H54 (cell line): ENCODE data around the gene PPY.
"Not testable (repeated sequence)": the region's sequence is repeated elsewhere in the genome, so short reads cannot be mapped to it uniquely, and the experiment has no call there.

ENCODE experiments used
- DNase-seq: peaks from one replicate; pipeline ENCODE4 v3.0.0; 2011; ENCODE audit warnings: low spot score, mixed read lengths; ENCODE audit not compliant: insufficient read length
- FAIRE-seq: peaks from 3 replicates; lab custom pipeline; 2011; peaks lifted over from hg19 to GRCh38; lab: Jason Lieb, UNC
- POLR2A ChIP-seq: IDR thresholded peaks from 2 replicates; pipeline ENCODE4 v1.6.1; 2011; ENCODE audit warnings: low read depth, mild to moderate bottlenecking, low read length

Gene PPY

GRCh38 chr17:43932357-43932756, 9.9 kb downstream of the PPY start:
- no peak for FAIRE-seq
- no peak for TF ChIP-seq POLR2A

DNA sequence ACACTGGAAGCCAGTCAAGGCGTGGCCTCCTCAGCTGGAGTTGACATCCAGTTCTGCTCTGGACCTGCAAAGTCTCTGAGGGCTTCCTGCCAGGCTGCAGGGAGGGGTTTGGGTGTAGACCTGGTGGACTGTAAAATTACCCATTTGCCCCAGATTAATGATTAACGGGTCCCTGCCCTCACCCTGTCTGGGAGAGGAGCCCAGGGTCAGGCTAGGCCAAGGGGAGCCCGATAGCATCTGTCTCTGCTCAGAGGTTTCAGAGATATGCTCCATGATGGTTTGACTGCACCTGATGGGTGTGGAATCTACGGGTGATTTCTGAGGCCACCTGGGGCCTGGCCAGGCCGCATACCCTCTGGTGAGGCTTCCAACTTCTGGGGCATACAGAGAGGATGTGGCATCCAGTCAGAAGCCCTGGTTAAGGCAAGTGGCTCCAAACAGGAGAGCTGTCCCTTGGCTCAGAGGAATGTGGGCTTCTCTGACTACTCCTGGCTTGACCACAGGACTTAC, 11.2 kb downstream of the PPY start:
- FAIRE-seq = no peak
- no peak for DNase-seq
- no peak for TF ChIP-seq POLR2A

More at GRCh38 chr17:43932357-43932756, 9.9 kb downstream of the PPY start:
- no peak for DNase-seq

DNA sequence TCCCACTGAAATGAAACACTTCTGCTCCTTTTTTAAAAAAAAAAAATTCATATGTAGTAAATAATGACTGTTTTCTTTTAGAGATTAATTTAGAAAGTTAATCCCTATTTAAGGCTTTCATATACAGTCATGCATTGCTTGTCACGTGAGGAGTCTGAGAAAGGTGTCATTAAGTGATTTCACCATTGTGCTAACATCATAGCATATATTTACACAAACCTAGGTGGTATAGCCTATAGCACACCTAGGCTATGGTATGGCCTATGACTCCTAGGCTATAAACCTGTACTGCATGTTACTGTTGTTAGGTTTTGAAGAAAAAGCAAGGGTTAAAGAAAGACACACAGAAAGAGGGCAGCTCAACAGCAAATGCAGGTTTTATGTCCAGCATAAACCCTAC, 13.7 kb downstream of the PPY start:
- no peak for TF ChIP-seq POLR2A
- DNase-seq = no peak
- no peak for FAIRE-seq

DNA sequence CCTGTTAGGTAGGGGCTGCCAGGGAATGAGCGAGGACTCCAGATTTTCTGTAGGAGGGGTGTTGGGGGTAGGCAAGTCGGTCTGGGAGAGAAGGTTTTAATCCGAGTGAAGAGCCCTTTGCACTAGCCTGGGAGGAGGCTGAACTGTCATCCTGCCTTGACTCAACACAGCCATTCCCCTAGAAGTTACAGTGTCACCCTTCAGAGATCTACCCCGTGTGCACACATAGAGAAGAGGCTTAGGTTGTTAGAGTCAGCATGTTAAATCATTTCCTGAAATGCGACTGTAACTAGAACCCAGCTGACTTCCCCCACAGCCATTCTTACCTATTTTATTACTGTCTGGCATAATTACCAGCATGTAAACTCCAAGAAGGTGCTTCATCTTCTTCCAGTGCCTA, 14.3 kb downstream of the PPY start:
- not testable (repeated sequence) for DNase-seq, FAIRE-seq

- no peak for TF ChIP-seq POLR2A
- FAIRE-seq (no peak), DNase-seq (no peak)
These were observed 15.0 kb downstream of the PPY start for GRCh38 chr17:43927060-43927864.

DNA sequence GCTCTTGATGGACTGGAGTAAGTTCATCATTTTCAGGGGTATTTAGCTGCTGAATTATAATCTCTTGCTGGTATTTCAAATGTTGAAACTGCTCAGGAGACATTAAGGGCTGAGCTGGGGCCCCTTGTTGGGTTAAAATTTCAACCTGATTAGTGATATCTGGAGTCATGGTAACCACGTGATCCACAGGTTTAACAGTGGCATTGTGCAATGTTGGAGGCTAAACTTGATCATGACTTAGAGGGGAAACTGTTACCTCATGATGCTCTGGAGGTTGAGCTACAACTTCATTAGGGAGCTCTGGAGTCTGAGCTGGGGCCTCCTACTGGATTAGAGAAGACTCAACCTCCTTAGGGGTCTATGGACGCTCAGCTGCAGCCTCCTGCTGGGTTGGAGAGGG, 17.7 kb downstream of the PPY start:
- no peak for DNase-seq
- no peak for TF ChIP-seq POLR2A
- FAIRE-seq = no peak

DNA sequence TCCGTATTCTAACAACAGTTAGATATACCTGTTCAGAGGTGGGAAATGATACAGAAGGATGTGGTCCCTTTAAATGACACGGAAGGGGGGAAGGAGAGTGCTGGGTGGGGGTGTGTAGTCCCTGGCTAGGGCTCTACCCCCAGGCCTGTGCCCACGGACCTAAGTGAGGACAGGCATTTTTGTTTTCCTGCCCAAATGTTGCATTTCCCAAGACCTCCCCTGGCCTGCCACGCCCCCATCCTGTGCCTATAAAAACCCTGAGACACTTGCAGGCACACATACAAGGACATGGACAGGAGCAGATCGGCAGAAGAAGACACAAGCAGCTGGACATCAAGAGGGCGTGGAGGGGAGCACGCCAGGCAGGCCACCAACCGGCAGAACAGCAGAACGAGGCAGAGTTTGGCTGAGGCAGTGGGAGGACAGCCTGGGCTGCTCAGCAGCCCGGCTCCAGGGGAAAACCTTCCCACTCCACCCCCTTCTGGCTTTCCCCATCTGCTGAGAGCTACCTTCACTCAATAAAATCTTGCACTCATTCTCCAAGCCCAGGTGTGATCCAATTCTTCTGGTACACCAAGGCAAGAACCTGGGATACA, 21.7 kb downstream of the PPY start:
- TF ChIP-seq POLR2A = no peak
- no peak for DNase-seq

GRCh38 chr17:43918026-43918389, 24.3 kb downstream of the PPY start:
- FAIRE-seq (no peak), DNase-seq (no peak)
- TF ChIP-seq POLR2A = no peak

More for the DNA sequence above, 21.7 kb downstream of the PPY start:
- no peak for FAIRE-seq

- DNase-seq = no peak
- TF ChIP-seq POLR2A = no peak
- no peak for FAIRE-seq
These were observed 24.8 kb downstream of the PPY start for GRCh38 chr17:43917348-43918025.

GRCh38 chr17:43917016-43917347, 25.3 kb downstream of the PPY start:
- DNase-seq (no peak), FAIRE-seq (no peak)
- no peak for TF ChIP-seq POLR2A

- no peak for DNase-seq
- TF ChIP-seq POLR2A = no peak
- no peak for FAIRE-seq
These were observed 25.9 kb downstream of the PPY start for GRCh38 chr17:43916385-43916784.

DNA sequence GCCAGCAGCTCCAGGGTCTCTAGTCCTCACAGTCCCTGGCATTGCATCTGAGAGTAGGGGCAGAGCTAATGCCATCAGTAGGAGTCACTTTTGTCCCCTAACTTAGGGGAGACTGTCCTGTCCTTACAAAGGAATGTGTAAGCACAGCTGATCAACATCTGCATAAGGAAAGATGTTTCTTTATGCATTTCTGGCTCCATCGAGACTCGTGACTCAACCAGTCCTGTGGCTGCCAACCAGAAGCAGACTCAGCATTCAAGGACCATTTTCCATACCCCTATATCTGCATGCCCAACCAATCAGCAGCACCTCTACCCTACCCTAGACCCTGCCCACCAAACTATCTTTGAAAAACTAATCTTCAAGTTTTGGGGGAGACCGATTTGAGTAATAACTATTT, 26.7 kb downstream of the PPY start:
- no peak for DNase-seq
- FAIRE-seq = no peak
- no peak for TF ChIP-seq POLR2A

- DNase-seq (no peak), FAIRE-seq (no peak)
- TF ChIP-seq POLR2A = no peak
These were observed 27.8 kb downstream of the PPY start for GRCh38 chr17:43914451-43914850.

- no peak for TF ChIP-seq POLR2A
- DNase-seq (no peak), FAIRE-seq (no peak)
These were observed 28.7 kb downstream of the PPY start for GRCh38 chr17:43913584-43913983.
